Tibial artery (tissue), 4 donors: ENCODE data around the gene SLC39A12.

Experiments used
- DNase-seq, 2 donors: peaks; one replicate each; pipeline ENCODE4 v3.0.0-alpha.2; 2019
- H3K27ac ChIP-seq, 2 donors: fragments of 200-600 bp; sonication (generic) in 1 of 2; 1 replicate in 1 of 2; 2 replicates in 1 of 2; pipeline ENCODE4 v1.5.1; 2018 to 2019; ENCODE audit warnings: mild to moderate bottlenecking in 1 of 2
- H3K27me3 ChIP-seq, 2 donors: fragments of 200-600 bp; sonication (generic) in 1 of 2; one replicate each; pipeline versions ENCODE4 v1.5.1 to v1.6.0; 2016 to 2019
- H3K36me3 ChIP-seq, 3 donors: fragments of 200-600 bp; sonication (generic) in 2 of 3; one replicate each; pipeline ENCODE4 v1.5.1; 2016 to 2019; ENCODE audit warnings: mild to moderate bottlenecking in 2 of 3
- H3K4me1 ChIP-seq, 4 donors: fragments of 200-600 bp; sonication (generic) in 2 of 4; 1 replicate in 3 of 4; 2 replicates in 1 of 4; pipeline ENCODE4 v1.5.1; 2016 to 2019
- H3K4me3 ChIP-seq, 2 donors: fragments of 200-600 bp; sonication (generic) in 1 of 2; 1 replicate in 1 of 2; 2 replicates in 1 of 2; pipeline ENCODE4 v1.5.1; 2018 to 2019; ENCODE audit warnings: mild to moderate bottlenecking in 2 of 2
- H3K9me3 ChIP-seq, 3 donors: fragments of 200-600 bp; sonication (generic) in 1 of 3; one replicate each; pipeline ENCODE4 v1.5.1; 2016 to 2019
- intact Hi-C: fragments of 100-400 bp; cut with DNase I; formaldehyde crosslinking; loops from one replicate; pipeline ENCODE4 v1.15.0; 2023; ENCODE audit warnings: low total_unique reads
- TF ChIP-seq, protein P1 (sequence below), 2 experiments: fragments of 200-600 bp in 1 of 2; fragments of 450-650 bp in 1 of 2; IDR thresholded peaks; one replicate each; pipeline ENCODE4 v1.5.1; 2017 to 2019; ENCODE audit warnings: antibody characterized with exemption in 2 of 2, mild to moderate bottlenecking in 1 of 2, moderate library complexity in 1 of 2

The SLC39A12 gene

GRCh38 chr10:17954861-17955260, 3.1 kb downstream of the SLC39A12 start:
- Histone ChIP-seq H3K4me1 (peaks cover 0 to 7% (median 0%) of the 10 kb centered on the region in 4 donors), H3K4me3 (no peak overlapping the region), H3K27me3 (no peaks in the 10 kb centered on the region), H3K36me3 (no peaks in the 10 kb centered on the region), H3K9me3 (no peaks in the 10 kb centered on the region), H3K27ac (no peak overlapping the region)
- DNase-seq: no peak
- intact Hi-C loops: no loop called here
- TF ChIP-seq, protein P1, sequence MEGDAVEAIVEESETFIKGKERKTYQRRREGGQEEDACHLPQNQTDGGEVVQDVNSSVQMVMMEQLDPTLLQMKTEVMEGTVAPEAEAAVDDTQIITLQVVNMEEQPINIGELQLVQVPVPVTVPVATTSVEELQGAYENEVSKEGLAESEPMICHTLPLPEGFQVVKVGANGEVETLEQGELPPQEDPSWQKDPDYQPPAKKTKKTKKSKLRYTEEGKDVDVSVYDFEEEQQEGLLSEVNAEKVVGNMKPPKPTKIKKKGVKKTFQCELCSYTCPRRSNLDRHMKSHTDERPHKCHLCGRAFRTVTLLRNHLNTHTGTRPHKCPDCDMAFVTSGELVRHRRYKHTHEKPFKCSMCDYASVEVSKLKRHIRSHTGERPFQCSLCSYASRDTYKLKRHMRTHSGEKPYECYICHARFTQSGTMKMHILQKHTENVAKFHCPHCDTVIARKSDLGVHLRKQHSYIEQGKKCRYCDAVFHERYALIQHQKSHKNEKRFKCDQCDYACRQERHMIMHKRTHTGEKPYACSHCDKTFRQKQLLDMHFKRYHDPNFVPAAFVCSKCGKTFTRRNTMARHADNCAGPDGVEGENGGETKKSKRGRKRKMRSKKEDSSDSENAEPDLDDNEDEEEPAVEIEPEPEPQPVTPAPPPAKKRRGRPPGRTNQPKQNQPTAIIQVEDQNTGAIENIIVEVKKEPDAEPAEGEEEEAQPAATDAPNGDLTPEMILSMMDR (IDR thresholded peaks at IDR 0.05): no peak

GRCh38 chr10:17958049-17958448, 6.3 kb downstream of the SLC39A12 start:
- intact Hi-C loops: no loop called here
- DNase-seq: no peak
- Histone ChIP-seq H3K27ac (no peak overlapping the region), H3K4me3 (no peak overlapping the region), H3K27me3 (no peaks in the 10 kb centered on the region), H3K9me3 (no peaks in the 10 kb centered on the region), H3K36me3 (no peaks in the 10 kb centered on the region), H3K4me1 (peaks cover 0 to 7% (median 0%) of the 10 kb centered on the region in 4 donors)
- TF ChIP-seq, protein P1 (IDR thresholded peaks at IDR 0.05): no peak

- Histone ChIP-seq H3K4me1 (no peaks in the 10 kb centered on the region), H3K27me3 (no peaks in the 10 kb centered on the region), H3K4me3 (no peak overlapping the region), H3K9me3 (no peaks in the 10 kb centered on the region), H3K36me3 (no peaks in the 10 kb centered on the region), H3K27ac (no peak overlapping the region)
- no peak for DNase-seq
- TF ChIP-seq, protein P1 (IDR thresholded peaks at IDR 0.05): no peak
- intact Hi-C loops: no loop called here
These were observed 8.2 kb downstream of the SLC39A12 start for GRCh38 chr10:17959870-17960269.

DNA sequence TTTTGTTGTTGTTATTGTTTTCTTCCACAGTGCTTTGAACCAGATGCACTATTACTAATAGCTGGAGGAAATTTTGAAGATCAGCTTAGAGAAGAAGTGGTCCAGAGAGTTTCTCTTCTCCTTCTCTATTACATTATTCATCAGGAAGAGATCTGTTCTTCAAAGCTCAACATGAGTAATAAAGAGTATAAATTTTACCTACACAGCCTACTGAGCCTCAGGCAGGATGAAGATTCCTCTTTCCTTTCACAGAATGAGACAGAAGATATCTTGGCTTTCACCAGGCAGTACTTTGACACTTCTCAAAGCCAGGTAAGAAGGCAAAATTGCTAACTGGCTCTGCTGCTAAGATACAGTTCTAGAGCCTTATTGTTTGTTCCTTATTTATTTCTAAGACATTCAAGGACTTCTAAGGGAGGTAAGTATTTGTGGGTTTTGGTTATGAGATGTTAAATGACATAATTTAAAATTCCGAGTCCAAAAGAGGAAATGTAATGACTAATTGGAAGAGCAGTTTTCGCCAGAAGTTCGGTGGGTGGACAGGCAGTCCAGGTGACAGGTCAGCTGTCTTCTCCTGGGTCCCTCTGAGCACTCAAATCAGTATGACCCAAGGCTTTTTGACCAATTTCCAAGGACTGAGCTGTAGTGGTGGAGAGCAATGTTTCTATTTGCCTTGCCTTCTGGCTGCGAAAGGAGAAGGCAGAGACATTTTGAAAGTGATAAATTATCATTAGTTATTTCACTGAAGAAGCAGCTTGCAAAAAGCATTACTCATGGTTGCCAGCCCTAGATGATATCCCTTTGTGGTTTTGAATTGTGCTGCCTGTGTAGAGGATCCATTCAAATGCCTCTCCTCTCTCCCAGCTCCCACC, 10.1 kb downstream of the SLC39A12 start:
- TF ChIP-seq, protein P1 (IDR thresholded peaks at IDR 0.05): no peak
- intact Hi-C loops: no loop called here

GRCh38 chr10:17963431-17963830, 11.7 kb downstream of the SLC39A12 start:
- no peaks in the 10 kb centered on the region for H3K27me3 ChIP-seq
- no peak for DNase-seq
- peaks cover 0 to 9% (median 0%) of the 10 kb centered on the region in 3 donors for H3K9me3 ChIP-seq
- H3K4me1 ChIP-seq: no peaks in the 10 kb centered on the region
- intact Hi-C loops: no loop called here
- no peak overlapping the region for H3K27ac ChIP-seq
- no peak overlapping the region for H3K4me3 ChIP-seq
- TF ChIP-seq, protein P1 (IDR thresholded peaks at IDR 0.05): no peak
- no peaks in the 10 kb centered on the region for H3K36me3 ChIP-seq

More for the DNA sequence above, 10.1 kb downstream of the SLC39A12 start:
- no peak for DNase-seq
- no peaks in the 10 kb centered on the region for H3K9me3 ChIP-seq
- H3K4me3 ChIP-seq: no peak overlapping the region
- H3K4me1 ChIP-seq: no peaks in the 10 kb centered on the region
- no peaks in the 10 kb centered on the region for H3K27me3 ChIP-seq
- H3K36me3 ChIP-seq: no peaks in the 10 kb centered on the region
- H3K27ac ChIP-seq: no peak overlapping the region
